WTC11 (cell line): ENCODE measurements around the gene GDPD3. TPM values are rescaled to one million over a fixed set of nuclear protein-coding genes. Genes with fewer than 3 reads are reported as not detected.

ENCODE experiments used
- ATAC-seq: fragments of 200-7000 bp; cut with Tn5 transposase; 2 replicates; pipeline ENCODE4 v1.10.0; 2021; ENCODE audit warnings: mild to moderate bottlenecking, moderate library complexity
- CTCF ChIA-PET: fragments of 300-600 bp; sonication (Branson Sonifier 250); formaldehyde crosslinking; loops from one replicate; lab custom pipeline; 2021; ENCODE audit warnings: antibody characterized with exemption; lab: Charles Lee
- POLR2A ChIA-PET: fragments of 350-600 bp; sonication (Branson Sonifier 250); formaldehyde crosslinking; loops from one replicate; lab custom pipeline; 2021; ENCODE audit warnings: antibody characterized with exemption; lab: Charles Lee
- DNase-seq: peaks from one replicate; pipeline ENCODE4 v3.0.0; 2021; ENCODE audit warnings: low spot score
- H3K27ac Mint-ChIP-seq: 2 replicates; pipeline ENCODE4 v1.8.0; 2021; ENCODE audit warnings: mixed read lengths
- H3K27me3 Mint-ChIP-seq: 2 replicates; pipeline ENCODE4 v1.8.0; 2021; ENCODE audit warnings: low read depth, mild to moderate bottlenecking, moderate library complexity, mixed read lengths
- H3K36me3 Mint-ChIP-seq: 2 replicates; pipeline ENCODE4 v1.8.0; 2021; ENCODE audit warnings: mixed read lengths
- H3K4me1 Mint-ChIP-seq: 2 replicates; pipeline ENCODE4 v1.8.0; 2022; ENCODE audit warnings: mixed read lengths
- H3K4me3 Mint-ChIP-seq: 2 replicates; pipeline ENCODE4 v1.8.0; 2021; ENCODE audit warnings: mild to moderate bottlenecking, moderate library complexity, mixed read lengths
- H3K9me3 Mint-ChIP-seq: 2 replicates; pipeline ENCODE4 v1.8.0; 2021; ENCODE audit warnings: mixed read lengths
- AFF4 ChIP-seq: sonication (generic); formaldehyde crosslinking; IDR thresholded peaks from 2 replicates; pipeline ENCODE4 v1.8.1; 2023; ENCODE audit warnings: mild to moderate bottlenecking, missing genetic modification reagents, borderline replicate concordance
- EMX1 ChIP-seq: fragments of 250-450 bp; sonication (Bioruptor Pico); IDR thresholded peaks from 2 replicates; pipeline ENCODE4 v1.8.0; 2021; ENCODE audit warnings: mild to moderate bottlenecking
- FOXJ3 ChIP-seq: sonication (generic); formaldehyde crosslinking; IDR thresholded peaks from 2 replicates; pipeline ENCODE4 v1.9.0; 2021; ENCODE audit warnings: missing genetic modification reagents, mild to moderate bottlenecking, borderline replicate concordance
- HMGA2 ChIP-seq: fragments of 250-450 bp; sonication (Bioruptor Pico); IDR thresholded peaks from 2 replicates; pipeline ENCODE4 v1.4.0; 2021; ENCODE audit warnings: mild to moderate bottlenecking, moderate library complexity
- NFE2L1 ChIP-seq: sonication (generic); formaldehyde crosslinking; IDR thresholded peaks from 2 replicates; pipeline ENCODE4 v1.8.1; 2023; ENCODE audit warnings: missing genetic modification reagents
- NR2C2 ChIP-seq: sonication (generic); formaldehyde crosslinking; IDR thresholded peaks from 2 replicates; pipeline ENCODE4 v1.8.0; 2022; ENCODE audit warnings: mild to moderate bottlenecking, missing genetic modification reagents
- NR3C1 ChIP-seq: sonication (generic); formaldehyde crosslinking; conservative IDR thresholded peaks from 2 replicates; pipeline ENCODE4 v1.8.1; 2023; ENCODE audit warnings: low read depth, mild to moderate bottlenecking, missing genetic modification reagents
- ZNF219 ChIP-seq: sonication (generic); formaldehyde crosslinking; IDR thresholded peaks from 2 replicates; pipeline ENCODE4 v1.8.0; 2023; ENCODE audit warnings: missing genetic modification reagents, mild to moderate bottlenecking, borderline replicate concordance
- ZNF512 ChIP-seq: sonication (generic); formaldehyde crosslinking; IDR thresholded peaks from 2 replicates; pipeline ENCODE4 v1.8.1; 2022; ENCODE audit warnings: missing genetic modification reagents, borderline replicate concordance
- ZNF671 ChIP-seq: fragments of 250-450 bp; sonication (Bioruptor Pico); IDR thresholded peaks from 2 replicates; pipeline ENCODE4 v1.8.0; 2021; ENCODE audit warnings: mild to moderate bottlenecking
- ZSCAN18 ChIP-seq: fragments of 250-450 bp; sonication (Bioruptor Pico); IDR thresholded peaks from 2 replicates; pipeline ENCODE4 v2.1.2; 2022; ENCODE audit warnings: mild to moderate bottlenecking, moderate library complexity
- total RNA-seq: library from RNA; stranded (reverse); gene quantifications from 3 replicates; pipeline ENCODE4 v1.2.3, GENCODE V29; 2021
- TF ChIP-seq, protein P1 (sequence below): sonication (generic); formaldehyde crosslinking; IDR thresholded peaks from 2 replicates; pipeline ENCODE4 v1.8.1; 2022; ENCODE audit warnings: mild to moderate bottlenecking, missing genetic modification reagents, moderate library complexity, borderline replicate concordance
- TF ChIP-seq, protein P2 (sequence below): sonication (generic); formaldehyde crosslinking; IDR thresholded peaks from 2 replicates; pipeline ENCODE4 v1.8.0; 2023; ENCODE audit warnings: missing genetic modification reagents, mild to moderate bottlenecking, borderline replicate concordance
- TF ChIP-seq, protein P3 (sequence below): fragments of 250-450 bp; sonication (Bioruptor Pico); conservative IDR thresholded peaks from 2 replicates; pipeline ENCODE4 v1.9.0; 2021; ENCODE audit warnings: mild to moderate bottlenecking
- TF ChIP-seq, protein P4 (sequence below): sonication (generic); formaldehyde crosslinking; IDR thresholded peaks from 2 replicates; pipeline ENCODE4 v1.8.1; 2023; ENCODE audit warnings: mild to moderate bottlenecking, missing genetic modification reagents
- TF ChIP-seq, protein P5 (sequence below): sonication (generic); formaldehyde crosslinking; IDR thresholded peaks from 2 replicates; pipeline ENCODE4 v1.8.1; 2023; ENCODE audit warnings: mild to moderate bottlenecking, missing genetic modification reagents, moderate library complexity
- TF ChIP-seq, protein P6 (sequence below): sonication (generic); formaldehyde crosslinking; IDR thresholded peaks from 2 replicates; pipeline ENCODE4 v1.8.0; 2022; ENCODE audit warnings: mild to moderate bottlenecking, missing genetic modification reagents

Gene GDPD3
- total RNA-seq, 1 experiment from 2014 or later: 2.5 TPM

DNA sequence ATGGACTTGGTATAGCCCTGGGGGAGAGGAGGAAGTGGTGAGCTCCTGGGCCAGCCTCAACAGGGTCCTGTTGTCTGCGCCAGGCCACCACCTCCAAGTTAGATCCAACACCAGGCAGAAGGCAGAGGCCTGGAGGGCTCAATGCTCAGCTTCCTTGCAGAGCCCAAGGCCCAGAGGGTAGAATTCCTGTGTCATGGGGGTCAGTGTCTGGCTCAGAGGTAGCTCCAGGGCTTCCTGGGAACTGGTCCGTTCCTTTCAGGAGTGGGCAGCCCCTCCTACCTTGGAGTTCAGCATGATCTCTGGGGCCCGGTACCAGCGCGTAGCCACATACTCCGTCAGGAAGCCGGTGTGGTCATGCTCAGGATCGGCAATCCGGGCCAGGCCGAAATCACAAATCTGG, 4.4 kb upstream of the GDPD3 start:
- Mint-ChIP-seq H3K27ac (no peak overlapping the region), H3K9me3 (no peaks in the 10 kb centered on the region), H3K4me1 (peaks cover 5% of the 10 kb centered on the region), H3K4me3 (no peak overlapping the region), H3K36me3 (peaks cover 3% of the 10 kb centered on the region; the same call in 1 of the 2 replicates), H3K27me3 (peaks cover 2% of the 10 kb centered on the region; the same call in 1 of the 2 replicates)
- ATAC-seq (no peak), DNase-seq (no peak)
- CTCF ChIA-PET: interaction anchor here (0.9 kb wide), 1 partner anchor 25 kb away, joined by 3 read pairs; no protein-coding TSS in a partner anchor
- POLR2A ChIA-PET: no interaction called here
- TF ChIP-seq NR2C2 (CRISPR knock-in tag) (no peak), ZNF671 (no peak), FOXJ3 (no peak), ZNF219 (CRISPR knock-in tag) (no peak), NR3C1 (CRISPR knock-in tag) (no peak), ZSCAN18 (no peak), AFF4 (no peak), HMGA2 (CRISPR knock-in tag) (no peak), EMX1 (CRISPR knock-in tag) (no peak), ZNF512 (CRISPR knock-in tag) (no peak), NFE2L1 (CRISPR knock-in tag) (no peak)
- TF ChIP-seq, protein P1, sequence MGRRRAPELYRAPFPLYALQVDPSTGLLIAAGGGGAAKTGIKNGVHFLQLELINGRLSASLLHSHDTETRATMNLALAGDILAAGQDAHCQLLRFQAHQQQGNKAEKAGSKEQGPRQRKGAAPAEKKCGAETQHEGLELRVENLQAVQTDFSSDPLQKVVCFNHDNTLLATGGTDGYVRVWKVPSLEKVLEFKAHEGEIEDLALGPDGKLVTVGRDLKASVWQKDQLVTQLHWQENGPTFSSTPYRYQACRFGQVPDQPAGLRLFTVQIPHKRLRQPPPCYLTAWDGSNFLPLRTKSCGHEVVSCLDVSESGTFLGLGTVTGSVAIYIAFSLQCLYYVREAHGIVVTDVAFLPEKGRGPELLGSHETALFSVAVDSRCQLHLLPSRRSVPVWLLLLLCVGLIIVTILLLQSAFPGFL: no peak
- TF ChIP-seq, protein P2, sequence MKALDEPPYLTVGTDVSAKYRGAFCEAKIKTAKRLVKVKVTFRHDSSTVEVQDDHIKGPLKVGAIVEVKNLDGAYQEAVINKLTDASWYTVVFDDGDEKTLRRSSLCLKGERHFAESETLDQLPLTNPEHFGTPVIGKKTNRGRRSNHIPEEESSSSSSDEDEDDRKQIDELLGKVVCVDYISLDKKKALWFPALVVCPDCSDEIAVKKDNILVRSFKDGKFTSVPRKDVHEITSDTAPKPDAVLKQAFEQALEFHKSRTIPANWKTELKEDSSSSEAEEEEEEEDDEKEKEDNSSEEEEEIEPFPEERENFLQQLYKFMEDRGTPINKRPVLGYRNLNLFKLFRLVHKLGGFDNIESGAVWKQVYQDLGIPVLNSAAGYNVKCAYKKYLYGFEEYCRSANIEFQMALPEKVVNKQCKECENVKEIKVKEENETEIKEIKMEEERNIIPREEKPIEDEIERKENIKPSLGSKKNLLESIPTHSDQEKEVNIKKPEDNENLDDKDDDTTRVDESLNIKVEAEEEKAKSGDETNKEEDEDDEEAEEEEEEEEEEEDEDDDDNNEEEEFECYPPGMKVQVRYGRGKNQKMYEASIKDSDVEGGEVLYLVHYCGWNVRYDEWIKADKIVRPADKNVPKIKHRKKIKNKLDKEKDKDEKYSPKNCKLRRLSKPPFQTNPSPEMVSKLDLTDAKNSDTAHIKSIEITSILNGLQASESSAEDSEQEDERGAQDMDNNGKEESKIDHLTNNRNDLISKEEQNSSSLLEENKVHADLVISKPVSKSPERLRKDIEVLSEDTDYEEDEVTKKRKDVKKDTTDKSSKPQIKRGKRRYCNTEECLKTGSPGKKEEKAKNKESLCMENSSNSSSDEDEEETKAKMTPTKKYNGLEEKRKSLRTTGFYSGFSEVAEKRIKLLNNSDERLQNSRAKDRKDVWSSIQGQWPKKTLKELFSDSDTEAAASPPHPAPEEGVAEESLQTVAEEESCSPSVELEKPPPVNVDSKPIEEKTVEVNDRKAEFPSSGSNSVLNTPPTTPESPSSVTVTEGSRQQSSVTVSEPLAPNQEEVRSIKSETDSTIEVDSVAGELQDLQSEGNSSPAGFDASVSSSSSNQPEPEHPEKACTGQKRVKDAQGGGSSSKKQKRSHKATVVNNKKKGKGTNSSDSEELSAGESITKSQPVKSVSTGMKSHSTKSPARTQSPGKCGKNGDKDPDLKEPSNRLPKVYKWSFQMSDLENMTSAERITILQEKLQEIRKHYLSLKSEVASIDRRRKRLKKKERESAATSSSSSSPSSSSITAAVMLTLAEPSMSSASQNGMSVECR (CRISPR knock-in tag): no peak
- TF ChIP-seq, protein P3, sequence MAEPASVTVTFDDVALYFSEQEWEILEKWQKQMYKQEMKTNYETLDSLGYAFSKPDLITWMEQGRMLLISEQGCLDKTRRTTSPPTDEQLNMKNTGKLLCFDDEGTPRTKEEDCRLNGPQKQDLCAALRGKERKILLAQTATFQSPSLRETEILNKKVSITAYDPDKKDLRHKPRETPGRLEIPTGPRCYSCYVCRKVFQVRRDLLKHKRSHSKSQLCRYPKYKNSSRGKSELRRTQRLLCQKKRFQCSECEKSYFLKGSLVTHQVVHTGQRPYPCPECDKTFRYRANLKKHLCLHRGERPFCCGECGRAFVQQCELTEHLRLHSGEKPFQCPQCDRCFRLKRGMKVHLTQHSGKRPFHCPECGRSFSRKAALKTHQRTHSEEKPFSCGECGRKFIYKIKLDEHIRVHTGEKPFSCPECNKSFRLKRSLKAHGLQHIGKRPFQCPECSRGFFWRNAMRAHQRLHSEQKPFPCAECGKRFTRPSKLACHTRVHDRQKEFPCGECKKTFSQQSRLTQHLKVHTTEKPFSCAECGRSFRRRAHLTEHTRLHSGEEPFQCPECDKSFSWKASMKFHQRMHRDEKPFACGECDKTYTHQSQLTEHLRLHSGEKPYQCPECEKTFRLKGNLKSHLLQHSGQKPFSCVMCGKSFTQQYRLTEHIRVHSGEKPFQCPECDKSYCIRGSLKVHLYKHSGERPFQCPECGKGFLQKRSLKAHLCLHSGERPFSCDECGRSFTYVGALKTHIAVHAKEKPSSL (CRISPR knock-in tag): no peak
- TF ChIP-seq, protein P4, sequence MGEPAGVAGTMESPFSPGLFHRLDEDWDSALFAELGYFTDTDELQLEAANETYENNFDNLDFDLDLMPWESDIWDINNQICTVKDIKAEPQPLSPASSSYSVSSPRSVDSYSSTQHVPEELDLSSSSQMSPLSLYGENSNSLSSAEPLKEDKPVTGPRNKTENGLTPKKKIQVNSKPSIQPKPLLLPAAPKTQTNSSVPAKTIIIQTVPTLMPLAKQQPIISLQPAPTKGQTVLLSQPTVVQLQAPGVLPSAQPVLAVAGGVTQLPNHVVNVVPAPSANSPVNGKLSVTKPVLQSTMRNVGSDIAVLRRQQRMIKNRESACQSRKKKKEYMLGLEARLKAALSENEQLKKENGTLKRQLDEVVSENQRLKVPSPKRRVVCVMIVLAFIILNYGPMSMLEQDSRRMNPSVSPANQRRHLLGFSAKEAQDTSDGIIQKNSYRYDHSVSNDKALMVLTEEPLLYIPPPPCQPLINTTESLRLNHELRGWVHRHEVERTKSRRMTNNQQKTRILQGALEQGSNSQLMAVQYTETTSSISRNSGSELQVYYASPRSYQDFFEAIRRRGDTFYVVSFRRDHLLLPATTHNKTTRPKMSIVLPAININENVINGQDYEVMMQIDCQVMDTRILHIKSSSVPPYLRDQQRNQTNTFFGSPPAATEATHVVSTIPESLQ (CRISPR knock-in tag): no peak
- TF ChIP-seq, protein P5, sequence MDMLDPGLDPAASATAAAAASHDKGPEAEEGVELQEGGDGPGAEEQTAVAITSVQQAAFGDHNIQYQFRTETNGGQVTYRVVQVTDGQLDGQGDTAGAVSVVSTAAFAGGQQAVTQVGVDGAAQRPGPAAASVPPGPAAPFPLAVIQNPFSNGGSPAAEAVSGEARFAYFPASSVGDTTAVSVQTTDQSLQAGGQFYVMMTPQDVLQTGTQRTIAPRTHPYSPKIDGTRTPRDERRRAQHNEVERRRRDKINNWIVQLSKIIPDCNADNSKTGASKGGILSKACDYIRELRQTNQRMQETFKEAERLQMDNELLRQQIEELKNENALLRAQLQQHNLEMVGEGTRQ: no peak
- TF ChIP-seq, protein P6, sequence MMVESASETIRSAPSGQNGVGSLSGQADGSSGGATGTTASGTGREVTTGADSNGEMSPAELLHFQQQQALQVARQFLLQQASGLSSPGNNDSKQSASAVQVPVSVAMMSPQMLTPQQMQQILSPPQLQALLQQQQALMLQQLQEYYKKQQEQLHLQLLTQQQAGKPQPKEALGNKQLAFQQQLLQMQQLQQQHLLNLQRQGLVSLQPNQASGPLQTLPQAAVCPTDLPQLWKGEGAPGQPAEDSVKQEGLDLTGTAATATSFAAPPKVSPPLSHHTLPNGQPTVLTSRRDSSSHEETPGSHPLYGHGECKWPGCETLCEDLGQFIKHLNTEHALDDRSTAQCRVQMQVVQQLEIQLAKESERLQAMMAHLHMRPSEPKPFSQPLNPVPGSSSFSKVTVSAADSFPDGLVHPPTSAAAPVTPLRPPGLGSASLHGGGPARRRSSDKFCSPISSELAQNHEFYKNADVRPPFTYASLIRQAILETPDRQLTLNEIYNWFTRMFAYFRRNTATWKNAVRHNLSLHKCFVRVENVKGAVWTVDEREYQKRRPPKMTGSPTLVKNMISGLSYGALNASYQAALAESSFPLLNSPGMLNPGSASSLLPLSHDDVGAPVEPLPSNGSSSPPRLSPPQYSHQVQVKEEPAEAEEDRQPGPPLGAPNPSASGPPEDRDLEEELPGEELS (CRISPR knock-in tag): no peak
